GM23338 (cell line): ENCODE measurements around the gene RAN. TPM values are rescaled to one million over a fixed set of nuclear protein-coding genes. Genes with fewer than 3 reads are reported as not detected.
"Not testable (repeated sequence)": the region's sequence is repeated elsewhere in the genome, so short reads cannot be mapped to it uniquely, and the experiment has no call there.

ENCODE experiments used
- ATAC-seq: fragments of 200-7000 bp; cut with Tn5 transposase; 3 replicates; pipeline ENCODE4 v1.9.1; 2020
- DNase-seq: peaks from one replicate; pipeline ENCODE4 v3.0.0-alpha.2; 2015; ENCODE audit warnings: low spot score
- H2AFZ ChIP-seq: fragments of 200-600 bp; sonication (generic); 2 replicates; pipeline ENCODE4 v1.8.0; 2016; ENCODE audit warnings: antibody characterized with exemption, mild to moderate bottlenecking, moderate library complexity
- H3F3A ChIP-seq: fragments of 200-600 bp; sonication (generic); replicated peaks from 2 replicates; pipeline ENCODE4 v1.8.0; 2017; ENCODE audit warnings: antibody characterized with exemption, mixed run types, low read depth
- H3K27ac ChIP-seq: fragments of 200-600 bp; sonication (generic); 2 replicates; pipeline ENCODE4 v1.6.1; 2016; ENCODE audit warnings: low read depth
- H3K27me3 ChIP-seq: fragments of 200-600 bp; sonication (generic); 2 replicates; pipeline ENCODE4 v1.8.0; 2016; ENCODE audit warnings: mild to moderate bottlenecking, mixed run types, moderate library complexity; ENCODE audit not compliant: insufficient read depth
- H3K36me3 ChIP-seq: fragments of 200-600 bp; sonication (generic); 2 replicates; pipeline ENCODE4 v1.8.0; 2016; ENCODE audit warnings: mild to moderate bottlenecking; ENCODE audit not compliant: insufficient read depth
- H3K4me1 ChIP-seq: fragments of 200-600 bp; sonication (generic); 2 replicates; pipeline ENCODE4 v1.8.0; 2016; ENCODE audit warnings: mild to moderate bottlenecking, moderate library complexity; ENCODE audit not compliant: insufficient read depth
- H3K4me2 ChIP-seq: fragments of 200-600 bp; sonication (generic); 2 replicates; pipeline ENCODE4 v1.7.1; 2017; ENCODE audit warnings: mixed run types
- H3K4me3 ChIP-seq: fragments of 200-600 bp; sonication (generic); 2 replicates; pipeline ENCODE4 v1.6.1; 2016; ENCODE audit warnings: mixed run types
- H3K79me2 ChIP-seq: fragments of 200-600 bp; sonication (generic); replicated peaks from 2 replicates; pipeline ENCODE4 v1.8.0; 2017; ENCODE audit warnings: mild to moderate bottlenecking; ENCODE audit not compliant: insufficient read depth
- H3K9me2 ChIP-seq: fragments of 200-600 bp; sonication (generic); 2 replicates; pipeline ENCODE4 v1.8.0; 2017; ENCODE audit not compliant: insufficient read depth
- H4K20me1 ChIP-seq: fragments of 200-600 bp; sonication (generic); replicated peaks from 2 replicates; pipeline ENCODE4 v1.8.0; 2017; ENCODE audit warnings: mild to moderate bottlenecking; ENCODE audit not compliant: insufficient read depth
- H3K27ac Mint-ChIP-seq: 2 replicates; pipeline ENCODE4 v1.8.0; 2020; ENCODE audit warnings: inconsistent platforms, mild to moderate bottlenecking, moderate library complexity, mixed read lengths
- H3K27me3 Mint-ChIP-seq: 3 replicates; pipeline ENCODE4 v1.8.0; 2022; ENCODE audit warnings: low read depth, mild to moderate bottlenecking, moderate library complexity, mixed read lengths, inconsistent platforms; ENCODE audit not compliant: insufficient read depth, poor library complexity
- H3K36me3 Mint-ChIP-seq: 3 replicates; pipeline ENCODE4 v1.8.0; 2021; ENCODE audit warnings: low read depth, mild to moderate bottlenecking, inconsistent platforms, moderate library complexity, mixed read lengths
- H3K4me1 Mint-ChIP-seq: 3 replicates; pipeline ENCODE4 v1.8.0; 2020; ENCODE audit warnings: mild to moderate bottlenecking, inconsistent platforms, mixed read lengths
- H3K4me3 Mint-ChIP-seq: 3 replicates; pipeline ENCODE4 v1.8.0; 2021; ENCODE audit warnings: moderate library complexity, mild to moderate bottlenecking, inconsistent platforms, mixed read lengths
- H3K9me3 Mint-ChIP-seq: 3 replicates; pipeline ENCODE4 v1.8.0; 2020; ENCODE audit warnings: moderate library complexity, mild to moderate bottlenecking, inconsistent platforms, mixed read lengths
- CREB1 ChIP-seq: fragments of 250-450 bp; sonication (Bioruptor Pico); IDR thresholded peaks from 2 replicates; pipeline ENCODE4 v1.5.0; 2020; ENCODE audit warnings: low read depth, mild to moderate bottlenecking, moderate library complexity
- ETS1 ChIP-seq: IDR thresholded peaks from 2 replicates; pipeline ENCODE4 v1.6.1; 2016; ENCODE audit warnings: antibody characterized with exemption
- ZNF331 ChIP-seq: fragments of 250-450 bp; sonication (Bioruptor Pico); IDR thresholded peaks from 2 replicates; pipeline ENCODE4 v1.5.0; 2020; ENCODE audit warnings: low read depth, mild to moderate bottlenecking, moderate library complexity
- polyA plus RNA-seq: library from polyadenylated mRNA; unstranded; fragments of >200 nt; fragmentation: Nextera tagmentation; extraction: Ambion mirVana; gene quantifications from 2 replicates; pipeline ENCODE4 v1.2.1, GENCODE V29; 2016
- total RNA-seq: library from RNA; depleted of rRNA; stranded (reverse); fragments of >200 nt; shearing (Covaris generic); gene quantifications from 2 replicates; pipeline ENCODE4 v1.2.3, GENCODE V29; 2014

RAN gene
- total and polyA plus RNA-seq, 2 experiments from 2014 or later: 976 to 2,289 TPM

DNA sequence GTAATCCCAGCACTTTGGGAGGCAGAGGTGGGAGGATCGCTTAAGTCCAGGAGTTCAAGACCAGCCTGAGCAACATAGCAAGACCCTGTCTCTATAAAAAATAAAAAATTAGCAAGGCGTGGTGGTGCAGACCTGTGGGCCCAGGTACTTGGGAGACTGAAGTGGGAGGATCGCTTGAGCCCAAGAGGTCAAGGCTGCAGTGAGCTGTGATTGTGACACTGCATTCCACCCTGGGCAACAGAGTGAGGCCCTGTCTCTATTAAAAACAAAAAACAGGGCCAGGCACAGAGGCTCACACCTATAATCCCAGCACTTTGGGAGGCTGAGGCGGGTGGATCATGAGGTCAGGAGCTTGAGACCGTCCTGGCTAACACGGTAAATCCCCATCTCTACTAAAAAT lies 23.8 kb upstream of the RAN start:
- not testable (repeated sequence) for H3K9me2 ChIP-seq, H3K27ac ChIP-seq, H3K27me3 ChIP-seq, H3K27ac Mint-ChIP-seq, H3K4me2 ChIP-seq, H3K4me3 ChIP-seq, DNase-seq, H3K4me3 Mint-ChIP-seq, H2AFZ ChIP-seq, H3K79me2 ChIP-seq, H3K4me1 ChIP-seq, ATAC-seq, H3F3A ChIP-seq, H3K36me3 ChIP-seq, H4K20me1 ChIP-seq
- Mint-ChIP-seq H3K36me3 (peaks cover 20% of the 10 kb centered on the region), H3K4me1 (peaks cover 24% of the 10 kb centered on the region), H3K27me3 (peaks cover 16% of the 10 kb centered on the region), H3K9me3 (peaks cover 25% of the 10 kb centered on the region)

DNA sequence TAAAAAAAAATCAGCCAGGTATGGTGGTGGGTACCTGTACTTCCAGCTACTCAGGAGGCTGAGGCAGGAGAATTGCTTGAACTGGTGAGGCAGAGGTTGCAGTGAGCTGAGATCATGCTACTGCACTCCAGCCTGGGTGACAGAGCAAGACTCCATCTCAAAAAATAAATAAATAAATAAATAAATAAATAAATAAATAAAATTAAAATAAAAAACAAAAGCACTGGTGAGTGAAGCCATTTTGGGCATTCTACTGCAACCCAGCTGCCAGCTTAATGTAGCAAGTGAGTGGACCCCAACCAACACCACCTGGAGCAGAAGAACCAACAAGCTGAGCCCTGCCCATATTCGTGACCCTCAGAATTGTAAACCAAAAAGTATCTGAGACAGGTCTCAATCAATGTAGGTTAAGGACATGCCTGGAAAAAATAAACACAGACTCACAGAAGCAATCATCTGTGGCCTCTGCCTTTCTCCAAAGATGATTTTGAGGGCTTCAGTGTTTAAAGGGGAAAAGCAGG lies 23.0 kb upstream of the RAN start:
- TF ChIP-seq ZNF331 (CRISPR knock-in tag): peak; percentile 98
- H3K36me3 Mint-ChIP-seq: peaks cover 20% of the 10 kb centered on the region
- H3K4me3 Mint-ChIP-seq, H3K79me2 ChIP-seq, H3K27me3 ChIP-seq, H3K4me2 ChIP-seq, H2AFZ ChIP-seq, H3K4me3 ChIP-seq, H3K36me3 ChIP-seq, ATAC-seq, H4K20me1 ChIP-seq, H3K9me2 ChIP-seq, H3K4me1 ChIP-seq, H3F3A ChIP-seq, DNase-seq: not testable (repeated sequence)
- peak overlapping the region; percentile 86 for H3K27ac ChIP-seq
- peaks cover 21% of the 10 kb centered on the region for H3K27me3 Mint-ChIP-seq
- peaks cover 30% of the 10 kb centered on the region for H3K4me1 Mint-ChIP-seq
- peak overlapping the region; percentile 90; the same call in 1 of the 2 replicates for H3K27ac Mint-ChIP-seq
- H3K9me3 Mint-ChIP-seq: peaks cover 25% of the 10 kb centered on the region

DNA sequence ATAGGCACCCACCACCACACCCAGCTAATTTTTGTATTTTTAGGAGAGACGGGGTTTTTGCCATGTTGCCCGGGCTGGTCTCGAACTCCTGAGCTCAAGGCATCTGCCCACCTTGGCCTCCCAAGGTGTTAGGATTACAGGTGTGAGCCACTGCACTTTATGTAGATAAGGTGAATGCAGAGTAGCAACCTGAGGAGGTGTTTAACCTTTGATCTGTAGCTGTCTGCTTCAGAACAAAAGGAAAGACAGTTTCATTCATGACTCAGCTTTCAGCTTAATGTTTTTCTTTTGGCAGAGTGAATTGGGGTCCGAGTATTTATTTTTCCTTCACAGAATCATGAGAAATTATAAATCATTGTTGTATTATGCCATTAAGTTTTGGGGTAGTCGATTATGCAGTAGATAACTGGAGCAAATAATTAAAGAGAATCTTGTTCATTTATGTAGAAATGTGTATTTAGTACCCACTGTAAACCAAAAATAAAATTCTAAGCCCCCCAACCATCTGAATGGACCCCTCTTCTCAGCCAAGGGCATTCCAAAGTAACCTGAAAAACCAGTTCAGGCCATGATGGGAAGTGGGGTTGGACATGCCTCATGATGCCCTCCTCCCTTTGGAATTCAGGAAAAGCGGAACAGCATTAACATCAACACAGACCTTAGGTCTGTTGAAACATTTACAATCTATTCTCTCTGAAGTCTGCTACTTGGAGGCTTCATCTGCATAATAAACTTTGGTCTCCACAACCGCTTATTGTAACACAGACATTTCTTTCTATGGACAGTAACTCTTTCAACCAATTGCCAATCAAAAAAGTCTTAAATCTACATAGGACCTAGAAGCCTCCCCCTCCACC lies 22.1 kb upstream of the RAN start:
- TF ChIP-seq CREB1 (CRISPR knock-in tag) (peak; percentile 39; the same call in 1 of the 2 replicates), ETS1 (no peak)
- peaks cover 24% of the 10 kb centered on the region for H3K27me3 Mint-ChIP-seq
- H3K4me3 Mint-ChIP-seq: peak overlapping the region; percentile 53
- peaks cover 6% of the 10 kb centered on the region; the same call in 1 of the 2 replicates for H3F3A ChIP-seq
- H4K20me1 ChIP-seq: no peaks in the 10 kb centered on the region
- peak overlapping the region; percentile 95 for H3K27ac ChIP-seq
- no peaks in the 10 kb centered on the region for H3K79me2 ChIP-seq
- no peak overlapping the region for H2AFZ ChIP-seq
- DNase-seq (peak; percentile 94), ATAC-seq (peak; percentile 52)
- H3K4me3 ChIP-seq: peak overlapping the region; percentile 24; the same call in 1 of the 2 replicates
- H3K4me1 Mint-ChIP-seq: peaks cover 36% of the 10 kb centered on the region
- H3K9me3 Mint-ChIP-seq: peaks cover 24% of the 10 kb centered on the region
- no peaks in the 10 kb centered on the region for H3K36me3 ChIP-seq
- H3K4me2 ChIP-seq: peak overlapping the region; percentile 45
- peaks cover 14% of the 10 kb centered on the region for H3K4me1 ChIP-seq
- H3K36me3 Mint-ChIP-seq: peaks cover 20% of the 10 kb centered on the region
- H3K27ac Mint-ChIP-seq: peak overlapping the region; percentile 98
- H3K27me3 ChIP-seq: no peaks in the 10 kb centered on the region
- H3K9me2 ChIP-seq: no peaks in the 10 kb centered on the region
